Heart left ventricle (tissue), 16 donors: ENCODE measurements around the gene ARHGEF40. TPM values are rescaled to one million over a fixed set of nuclear protein-coding genes. Genes with fewer than 3 reads are reported as not detected.
"Not testable (repeated sequence)": the region's sequence is repeated elsewhere in the genome, so short reads cannot be mapped to it uniquely, and the experiment has no call there.

Experiments
- ATAC-seq, 4 donors: fragments of 200-7000 bp; cut with Tn5 transposase; one replicate each; pipeline ENCODE4 v1.9.1; 2020 to 2022; ENCODE audit warnings: moderate library complexity in 4 of 4, mild to moderate bottlenecking in 3 of 4, moderate number of reproducible peaks in 1 of 4
- DNase-seq, 5 donors: peaks; one replicate each; pipeline ENCODE4 v3.0.0-alpha.2; 2020
- H3K27ac ChIP-seq, 12 donors: fragments of 200-600 bp; sonication (generic) in 4 of 12; one replicate each; pipeline versions ENCODE4 v1.5.0 to v1.8.0; 2016 to 2022; ENCODE audit warnings: mild to moderate bottlenecking in 2 of 12
- H3K27me3 ChIP-seq, 9 donors: fragments of 200-600 bp; sonication (generic) in 2 of 9; one replicate each; pipeline versions ENCODE4 v1.5.1 to v1.8.0; 2016 to 2022; ENCODE audit warnings: mild to moderate bottlenecking in 3 of 9
- H3K36me3 ChIP-seq, 9 donors: fragments of 200-600 bp; sonication (generic) in 2 of 9; one replicate each; pipeline versions ENCODE4 v1.5.0 to v1.8.0; 2018 to 2022; ENCODE audit warnings: mild to moderate bottlenecking in 2 of 9
- H3K4me1 ChIP-seq, 12 donors: fragments of 200-600 bp; sonication (generic) in 4 of 12; one replicate each; pipeline versions ENCODE4 v1.5.0 to v1.8.0; 2016 to 2022; ENCODE audit warnings: mild to moderate bottlenecking in 3 of 12
- H3K4me3 ChIP-seq, 12 donors: fragments of 200-600 bp; sonication (generic) in 4 of 12; one replicate each; pipeline versions ENCODE4 v1.5.0 to v1.8.0; 2017 to 2022; ENCODE audit warnings: mild to moderate bottlenecking in 9 of 12, moderate library complexity in 4 of 12
- H3K9me3 ChIP-seq, 12 donors: fragments of 200-600 bp; sonication (generic) in 4 of 12; one replicate each; pipeline versions ENCODE4 v1.5.0 to v1.8.0; 2016 to 2022; ENCODE audit warnings: mild to moderate bottlenecking in 1 of 12
- CTCF ChIP-seq, 12 donors: fragments of 200-600 bp; sonication (generic) in 4 of 12; IDR thresholded peaks; one replicate each; pipeline versions ENCODE4 v1.5.0 to v1.8.0; 2018 to 2022; ENCODE audit warnings: antibody characterized with exemption in 12 of 12, mild to moderate bottlenecking in 5 of 12
- POLR2A ChIP-seq, 2 donors: fragments of 450-650 bp; IDR thresholded peaks; one replicate each; pipeline ENCODE4 v1.6.1; 2017; ENCODE audit warnings: antibody characterized with exemption in 2 of 2, mild to moderate bottlenecking in 2 of 2, moderate library complexity in 2 of 2
- WGBS, 4 donors: extraction: QIAGEN DNeasy Blood & Tissue Kit in 2 of 4; methylation state at CpG; one replicate each; pipeline versions ENCODE4 v1.1.5 to v1.1.7; 2013 to 2018; 5-methylcytosine and 5-hydroxymethylcytosine counted together
- intact Hi-C, 10 donors: fragments of 100-400 bp; cut with DNase I; formaldehyde crosslinking; loops; one replicate each; pipeline versions ENCODE4 v1.11.1 to v1.14.2; 2022
- polyA plus RNA-seq, 2 donors: library from polyadenylated mRNA; stranded (reverse); fragments of 200-250 nt; gene quantifications; one replicate each; pipeline ENCODE4 v1.2.3, GENCODE V29; 2013
- total RNA-seq, 9 donors: library from RNA; depleted of rRNA in 2 of 9; stranded (reverse); fragments of >200 nt in 2 of 9; fragmentation: NEBNext Ultra II Directional in 3 of 9; extraction: Animal tissue kit (Norgen Biotek cat#: 25700) in 3 of 9; gene quantifications; one replicate each; pipeline versions ENCODE4 v1.1.0 to v1.2.4, GENCODE V29; 2016 to 2023
- donor health status: ischemic (EF 13 %, LVEDD 7.1; RV severe dilation, severe dysfunction).
- donor health status: healthy with polysubstance abuse.
- donor health status: DM: no; HTN: yes; CAD: no.
- donor health status: DM: no; HTN: no; CAD: no.
- donor health status: ischemic (EF 25% LVEDD 6.9; RV normal size, moderate dysfunction).
- donor health status: ischemic (EF 25% LVEDD 5.7; RV mildly dilated, moderate dysfunction).
- donor health status: healthy.
- donor health status: DM: yes; HTN: yes; CAD: no.
- donor health status: ischemic (EF 35%, LVEDD 5.7; RV mildly dilated, moderate dysfunction).
- donor health status: nonischemic (EF 11% LVEDD 7.7; RV severe dilation, severe dysfunction).
- donor health status: DM: yes; HTN: yes; CAD: no.
- donor health status: PGD.
- donor health status: ischemic (EF 29% LVEDD 5.4; RV normal size, mild dysfunction).
- donor health status: nonischemic (EF 23%, LVEDD 6.1; RV moderate dilation, normal function).

The ARHGEF40 gene
- total and polyA plus RNA-seq, 11 donors, result 15.5 to 31.5 (median 18.7) TPM

GRCh38 chr14:21039585-21040369 is 30.3 kb upstream of the ARHGEF40 start:
- DNase-seq (peak in 4 of 5 donors; percentile 45 to 61 (median 55)), ATAC-seq (peak; percentile 53 to 75 (median 66))
- Histone ChIP-seq H3K27ac (peak overlapping the region; percentile 19 to 91 (median 74)), H3K4me3 (peak overlapping the region in 5 of 12 donors; percentile 6 to 43 (median 9)), H3K9me3 (no peaks in the 10 kb centered on the region), H3K36me3 (no peaks in the 10 kb centered on the region), H3K27me3 (no peaks in the 10 kb centered on the region), H3K4me1 (peaks cover 5 to 59% (median 36%) of the 10 kb centered on the region in 12 donors)
- 48 to 56% (median 51%) methylated on average over 8 of the region's 8 CpGs for WGBS, 4 donors
- intact Hi-C loops, result loop anchor here (1.0 to 10.0 kb wide), 10 partner anchors 14 to 357 kb away; partner anchors contain the start of genes NDRG2 (in 2 of the 10) and RNASE4 (in 1 of the 10)
- TF ChIP-seq CTCF (IDR thresholded peaks at IDR 0.05), result peak; percentile 55 to 82 (median 71)
- TF ChIP-seq POLR2A (IDR thresholded peaks at IDR 0.05), result no peak

DNA sequence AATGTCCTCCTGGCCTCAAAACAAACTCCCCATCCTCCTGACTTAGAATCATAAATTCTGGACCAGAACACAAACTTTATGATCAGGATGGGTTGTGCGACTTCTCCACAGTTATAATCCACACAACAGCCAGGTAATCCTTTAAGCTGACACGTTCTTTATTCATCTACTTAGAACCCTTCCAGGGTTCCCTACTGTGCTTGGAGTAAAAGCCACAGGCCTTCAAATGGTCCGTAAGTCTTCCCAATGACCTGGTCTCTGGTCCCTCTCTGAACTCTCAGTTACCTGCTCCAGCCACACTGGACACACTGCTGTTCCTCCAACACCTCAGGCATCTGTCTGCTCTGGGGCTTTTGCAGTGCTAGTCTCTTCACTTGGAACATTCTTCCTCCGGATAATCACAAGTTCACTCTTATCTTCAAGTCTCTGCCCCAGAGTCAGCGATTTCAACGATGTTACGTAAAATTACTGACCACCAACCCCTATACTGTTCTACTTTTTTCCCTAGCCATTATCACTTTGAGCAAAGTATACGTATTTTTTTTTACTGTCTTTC is 29.7 kb upstream of the ARHGEF40 start:
- H3K4me3 ChIP-seq, result no peak overlapping the region
- 67 to 72% (median 71%) methylated on average over 8 of the region's 8 CpGs for WGBS, 4 donors
- H3K4me1 ChIP-seq, result peaks cover 5 to 63% (median 36%) of the 10 kb centered on the region in 12 donors
- DNase-seq (no peak), ATAC-seq (no peak)
- intact Hi-C loops, result loop anchor here in 9 of 10 donors (1.0 to 10.0 kb wide), 8 partner anchors 26 to 358 kb away; partner anchors contain the start of gene RNASE4 (in 1 of the 9)
- no peaks in the 10 kb centered on the region for H3K9me3 ChIP-seq
- TF ChIP-seq POLR2A (IDR thresholded peaks at IDR 0.05), result no peak
- peak in 3 of 12 donors; percentile 1 to 10 (median 10) for TF ChIP-seq CTCF (IDR thresholded peaks at IDR 0.05)
- H3K27me3 ChIP-seq, result no peaks in the 10 kb centered on the region
- peak overlapping the region in 4 of 12 donors; percentile 30 to 79 (median 64) for H3K27ac ChIP-seq
- H3K36me3 ChIP-seq, result no peaks in the 10 kb centered on the region

DNA sequence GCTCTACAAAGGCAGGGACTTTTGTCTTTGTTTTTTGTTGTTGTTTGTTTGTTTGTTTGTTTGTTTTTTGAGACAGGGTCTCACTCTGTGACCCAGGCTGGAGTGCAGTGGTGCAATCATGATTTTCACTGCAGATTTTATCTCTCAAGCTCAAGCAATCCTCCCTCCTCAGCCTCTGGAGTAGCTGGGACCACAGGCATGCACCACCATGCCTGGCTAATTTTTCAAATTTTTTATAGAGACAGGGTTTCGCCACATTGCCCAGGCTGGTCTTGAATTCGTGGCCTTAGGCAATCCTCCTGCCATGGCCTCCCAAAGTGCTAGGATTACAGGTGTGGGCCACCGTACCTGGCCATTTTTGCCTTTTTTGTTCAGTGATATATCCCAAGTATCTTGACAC is 29.2 kb upstream of the ARHGEF40 start:
- not testable (repeated sequence) for H3K4me3 ChIP-seq, H3K9me3 ChIP-seq, H3K27ac ChIP-seq, H3K36me3 ChIP-seq, ATAC-seq, H3K27me3 ChIP-seq, DNase-seq
- H3K4me1 ChIP-seq, result peaks cover 5 to 63% (median 36%) of the 10 kb centered on the region in 12 donors
- WGBS, 4 donors, result 91 to 98% (median 93%) methylated on average over 3 of the region's 3 CpGs
- intact Hi-C loops, result loop anchor here in 9 of 10 donors (1.0 to 10.0 kb wide), 8 partner anchors 26 to 359 kb away; partner anchors contain the start of gene RNASE4 (in 1 of the 9)

- no peaks in the 10 kb centered on the region for H3K9me3 ChIP-seq
- H3K4me3 ChIP-seq, result no peak within 1 kb of the TSS
- DNase-seq, result no peak
- WGBS, 4 donors, result 74 to 77% (median 77%) methylated on average over 11 of the region's 11 CpGs
- TF ChIP-seq CTCF (IDR thresholded peaks at IDR 0.05) (no peak), POLR2A (IDR thresholded peaks at IDR 0.05) (no peak)
- intact Hi-C loops, result loop anchor here in 7 of 10 donors (2.0 to 10.0 kb wide), 7 partner anchors 27 to 360 kb away; partner anchors contain the start of gene RNASE4 (in 1 of the 7)
- no peaks in the 10 kb centered on the region for H3K36me3 ChIP-seq
- H3K4me1 ChIP-seq, result peaks cover 5 to 63% (median 36%) of the 10 kb centered on the region in 12 donors
- H3K27me3 ChIP-seq, result no peaks in the 10 kb centered on the region
- peak within 1 kb of the TSS in 4 of 12 donors; percentile 15 to 59 (median 40) for H3K27ac ChIP-seq
- ATAC-seq, result no peak
Measured at GRCh38 chr14:21041676-21042433, 28.2 kb upstream of the ARHGEF40 start, which contains the start of gene RNASE7. Gene RNASE7, plus strand, starts transcription at chr14:21042362. Its CDS starts 631 bp downstream, at chr14:21042993.
